Ramos (cell line): ENCODE data around the gene TARS3.

Source experiments
- in situ Hi-C: fragments of 300-500 bp; cut with MboI; formaldehyde crosslinking; loops from one replicate; pipeline ENCODE4 v1.14.3; 2022; ENCODE audit warnings: low sequenced_read_pairs; ENCODE audit not compliant: unreplicated experiment

The TARS3 gene

DNA sequence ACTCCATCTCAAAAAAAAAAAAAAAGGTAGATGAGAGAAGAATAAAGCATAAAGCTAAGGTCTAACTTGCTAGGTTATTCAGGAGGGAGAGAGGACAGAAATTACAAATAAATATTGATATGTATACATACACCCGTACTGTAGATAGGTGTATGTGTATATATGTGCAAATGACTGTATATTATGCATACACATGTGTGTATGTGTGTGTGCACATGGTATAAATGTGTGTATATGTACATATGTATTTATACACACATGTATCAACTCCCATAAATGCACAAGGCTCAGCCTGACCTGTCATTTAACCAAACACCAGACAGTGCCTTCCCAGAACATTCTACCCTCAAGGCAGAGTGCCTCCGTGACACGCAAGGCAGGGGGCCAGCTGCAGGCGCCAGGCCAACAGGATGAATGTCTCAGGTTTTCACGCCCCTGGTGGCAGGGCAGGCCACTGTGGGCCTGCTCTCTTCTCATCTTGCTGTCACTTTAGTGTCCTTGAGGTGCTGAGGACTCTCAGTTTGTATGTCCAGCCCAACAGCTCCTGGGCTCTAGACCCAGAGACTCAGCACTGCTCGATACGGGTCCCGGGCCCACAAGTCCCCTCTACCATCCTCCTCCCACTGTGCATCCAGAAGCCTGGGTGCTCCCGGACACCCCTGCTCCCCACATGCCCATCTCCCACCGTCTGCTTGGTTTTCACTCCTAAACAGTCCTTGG is 112.5 kb downstream of the TARS3 start:
- in situ Hi-C loops = no loop called here

DNA sequence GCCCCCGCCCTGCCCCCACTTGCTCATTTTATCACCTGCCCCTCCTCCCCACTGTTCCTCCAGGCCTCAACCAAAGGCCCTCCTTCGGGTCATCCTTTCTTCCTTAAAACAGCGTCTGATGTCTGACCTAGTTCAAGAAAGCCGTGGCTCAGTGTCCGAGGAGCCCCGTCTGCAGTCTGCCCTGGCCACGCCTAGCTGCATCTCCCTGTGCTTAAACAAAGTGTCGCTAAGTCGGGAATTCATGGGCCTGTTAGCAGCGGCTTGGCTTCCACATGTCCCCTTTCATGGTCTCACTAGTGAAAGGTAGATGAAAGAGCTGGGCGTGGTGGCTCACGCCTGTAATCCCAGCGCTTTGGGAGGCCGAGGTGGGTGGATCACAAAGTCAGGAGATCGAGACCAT is 113.3 kb downstream of the TARS3 start:
- in situ Hi-C loops = no loop called here

DNA sequence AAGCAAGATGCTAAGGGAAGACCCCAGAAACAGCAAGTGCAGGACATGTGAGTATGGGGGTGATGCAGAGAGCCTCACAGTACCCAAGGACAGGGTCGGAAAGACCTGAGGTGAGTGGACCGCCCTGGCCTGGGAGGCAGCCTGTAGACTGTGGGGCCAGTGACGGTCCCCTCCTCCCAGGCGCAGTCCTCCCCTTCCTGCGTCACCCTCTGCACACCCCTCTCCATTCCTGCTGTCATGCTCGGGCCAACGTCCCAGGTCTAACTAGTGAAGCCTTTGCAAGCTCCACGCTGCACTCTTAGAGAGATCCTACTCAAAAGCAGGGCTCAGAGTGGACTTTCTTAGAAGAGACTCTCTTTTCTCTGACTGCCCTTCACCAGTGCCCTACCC is 113.7 kb downstream of the TARS3 start:
- in situ Hi-C loops = no loop called here

DNA sequence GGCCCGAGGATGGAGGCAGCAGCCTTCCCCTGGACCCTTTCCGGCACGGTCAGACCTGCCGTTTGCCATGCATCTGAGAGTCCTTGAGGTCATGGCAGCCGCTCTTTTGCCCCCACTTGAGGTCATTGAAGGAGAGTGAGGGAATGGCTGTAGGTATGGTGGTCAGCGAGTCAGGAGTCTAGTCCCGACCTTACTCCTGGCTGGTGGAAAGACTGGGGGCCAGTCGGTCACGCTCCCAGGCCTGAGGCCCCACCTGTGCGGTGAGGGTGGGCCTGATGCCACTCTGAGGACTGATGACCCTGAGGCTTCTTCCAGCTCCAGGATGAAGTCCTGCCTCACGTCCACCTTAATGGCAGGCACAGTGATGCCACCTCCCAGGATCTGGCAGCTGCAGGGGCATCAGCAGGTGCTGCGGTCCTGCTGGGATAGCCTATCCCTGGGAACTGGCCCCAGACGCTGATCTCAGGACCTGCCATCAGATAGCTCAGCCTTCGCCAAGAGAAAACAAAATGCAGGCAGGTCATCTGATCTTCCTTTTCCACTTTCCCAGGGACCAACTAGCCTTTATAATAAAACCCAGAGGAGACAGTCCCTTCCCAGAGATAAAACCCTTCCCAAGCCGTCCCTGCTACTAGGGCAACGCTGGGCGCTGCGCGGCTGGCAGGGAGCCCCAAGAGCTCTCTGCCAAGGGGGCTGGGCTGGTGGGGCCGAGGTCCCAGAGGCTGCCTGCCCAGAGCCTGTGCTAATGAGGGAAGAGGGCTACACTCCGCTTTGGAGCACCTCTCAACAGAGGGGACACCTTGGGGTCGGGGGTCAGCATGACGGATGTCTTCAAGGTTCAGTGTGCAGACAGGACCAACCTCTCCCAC is 114.3 kb downstream of the TARS3 start:
- in situ Hi-C loops = no loop called here

DNA sequence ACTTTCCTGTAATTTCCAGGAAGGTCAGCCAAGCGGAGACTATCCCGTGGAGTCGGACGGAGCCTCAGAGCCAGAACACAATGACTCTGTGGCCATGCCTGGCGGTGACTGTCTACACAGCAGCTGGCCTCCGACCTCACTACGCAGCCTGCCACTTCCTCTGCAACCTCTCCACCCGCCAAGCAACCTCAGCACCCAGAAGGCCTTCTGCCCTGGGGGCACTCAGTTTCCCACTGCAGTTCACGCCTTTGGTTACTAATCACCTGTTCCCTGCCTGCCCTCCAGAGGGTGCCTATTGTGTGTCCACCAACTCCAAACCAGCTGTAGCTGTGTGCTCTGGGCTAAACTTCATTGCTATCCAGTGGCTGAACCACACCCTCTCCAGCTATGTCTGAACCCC is 116.1 kb downstream of the TARS3 start:
- in situ Hi-C loops = no loop called here

- in situ Hi-C loops = no loop called here
Measured at GRCh38 chr15:101607108-101607507, 117.2 kb downstream of the TARS3 start.

DNA sequence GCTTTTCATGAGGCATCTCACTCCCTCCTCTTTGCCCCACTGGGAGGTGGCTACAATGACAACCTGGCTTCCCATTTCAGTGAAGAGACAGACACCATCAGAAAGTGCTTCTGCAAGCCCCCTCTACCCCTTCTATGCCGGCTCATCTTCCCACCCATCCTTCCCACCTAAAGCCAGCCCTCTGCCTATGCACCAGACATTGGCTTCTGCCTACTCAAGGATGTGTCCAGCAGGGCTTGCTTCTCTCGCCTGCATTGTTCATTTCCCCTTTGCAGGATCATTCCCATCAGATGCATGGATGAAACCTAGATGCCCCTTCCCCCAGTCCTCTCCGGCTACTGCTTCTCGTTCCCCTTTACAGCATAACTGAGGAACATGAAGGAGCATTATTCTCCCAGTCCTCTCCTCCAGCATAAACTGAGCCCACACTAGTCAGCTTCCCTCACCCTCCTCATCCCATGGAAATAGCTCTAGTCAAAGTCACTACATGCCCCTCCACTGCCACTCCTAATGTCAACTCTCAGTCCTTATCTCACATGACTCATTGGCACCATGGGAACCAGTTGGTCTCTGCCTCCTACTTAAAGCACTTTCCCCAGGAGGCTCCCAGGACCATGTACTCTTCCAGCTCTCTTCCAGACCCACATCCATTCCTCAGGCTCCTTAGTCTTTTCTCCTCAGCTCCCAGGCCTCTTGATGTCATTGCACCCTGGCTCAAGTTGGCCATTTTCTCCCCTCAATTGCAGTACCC is 120.0 kb downstream of the TARS3 start:
- in situ Hi-C loops = no loop called here
